NCI-H1092 treated with DMSO at 0.1 percent for 48 hours (cell line): ENCODE data around the gene PCDHB13.
"Not testable (repeated sequence)": the region's sequence is repeated elsewhere in the genome, so short reads cannot be mapped to it uniquely, and the experiment has no call there.

ENCODE experiments used
- DNase-seq: peaks from one replicate; lab custom pipeline; 2025; lab: John Stamatoyannopoulos, UW

Gene PCDHB13

GRCh38 chr5:141213656-141214339, at the start of gene PCDHB13:
PCDHB13 (plus strand) TSS chr5:141213919; CDS start chr5:141214124, 205 bp downstream.
- DNase-seq, result peak; percentile 1

- DNase-seq, result peak; percentile 35
These were observed 41.1 kb upstream of the PCDHB13 start, which contains the start of gene PCDHB7 for GRCh38 chr5:141172381-141173204. PCDHB7 (plus strand) TSS chr5:141172644; CDS start chr5:141172836, 192 bp downstream.

- DNase-seq, result not testable (repeated sequence)
These were observed 39.2 kb upstream of the PCDHB13 start for GRCh38 chr5:141174291-141175104.

GRCh38 chr5:141175933-141176332, 37.8 kb upstream of the PCDHB13 start:
- DNase-seq, result no peak

- peak; percentile 23 for DNase-seq
These were observed 36.0 kb upstream of the PCDHB13 start, which contains the start of gene PCDHB8 for GRCh38 chr5:141177577-141178191. PCDHB8 (plus strand) TSS chr5:141177790; CDS start chr5:141178035, 245 bp downstream.

- DNase-seq, result not testable (repeated sequence)
These were observed 34.3 kb upstream of the PCDHB13 start for GRCh38 chr5:141179371-141179770.

GRCh38 chr5:141179876-141180275, 33.8 kb upstream of the PCDHB13 start:
- DNase-seq, result not testable (repeated sequence)

GRCh38 chr5:141180313-141180712, 33.4 kb upstream of the PCDHB13 start:
- DNase-seq, result no peak

- DNase-seq, result peak; percentile 24
These were observed 31.5 kb upstream of the PCDHB13 start, which contains the start of gene PCDHB16 for GRCh38 chr5:141182248-141182647. PCDHB16 (plus strand) TSS chr5:141182387; CDS start chr5:141182560, 173 bp downstream.

- DNase-seq, result not testable (repeated sequence)
These were observed 29.4 kb upstream of the PCDHB13 start for GRCh38 chr5:141184117-141184855.

- DNase-seq, result peak; percentile 27
These were observed 26.7 kb upstream of the PCDHB13 start, which contains the start of gene PCDHB9 for GRCh38 chr5:141186897-141187512. PCDHB9 (plus strand) TSS chr5:141187161; CDS start chr5:141187319, 158 bp downstream.

GRCh38 chr5:141188682-141189081, 25.0 kb upstream of the PCDHB13 start:
- DNase-seq, result not testable (repeated sequence)

GRCh38 chr5:141189131-141189530, 24.6 kb upstream of the PCDHB13 start:
- not testable (repeated sequence) for DNase-seq

GRCh38 chr5:141192110-141192725, 21.5 kb upstream of the PCDHB13 start, which contains the start of gene PCDHB10:
PCDHB10 (plus strand) TSS chr5:141192353; CDS start chr5:141192553, 200 bp downstream.
- no peak for DNase-seq

GRCh38 chr5:141194332-141194731, 19.4 kb upstream of the PCDHB13 start:
- DNase-seq, result not testable (repeated sequence)

- no peak for DNase-seq
These were observed 17.4 kb upstream of the PCDHB13 start for GRCh38 chr5:141196363-141196762.

- DNase-seq, result no peak
These were observed 14.1 kb upstream of the PCDHB13 start, which contains the start of gene PCDHB11 for GRCh38 chr5:141199359-141200235. PCDHB11 (plus strand) TSS chr5:141199627; CDS start chr5:141199775, 148 bp downstream.

GRCh38 chr5:141201126-141201525, 12.6 kb upstream of the PCDHB13 start:
- not testable (repeated sequence) for DNase-seq
